ENCODE measurements around the gene FHOD3. TPM values are rescaled to one million over a fixed set of nuclear protein-coding genes. Genes with fewer than 3 reads are reported as not detected.

FHOD3 gene
- total and polyA plus RNA-seq, 2 of the 13 experiments (the other 11 are each of a cell fraction or from before 2014, with no cell fraction given) = 0.07 TPM; not detected in 1

DNA sequence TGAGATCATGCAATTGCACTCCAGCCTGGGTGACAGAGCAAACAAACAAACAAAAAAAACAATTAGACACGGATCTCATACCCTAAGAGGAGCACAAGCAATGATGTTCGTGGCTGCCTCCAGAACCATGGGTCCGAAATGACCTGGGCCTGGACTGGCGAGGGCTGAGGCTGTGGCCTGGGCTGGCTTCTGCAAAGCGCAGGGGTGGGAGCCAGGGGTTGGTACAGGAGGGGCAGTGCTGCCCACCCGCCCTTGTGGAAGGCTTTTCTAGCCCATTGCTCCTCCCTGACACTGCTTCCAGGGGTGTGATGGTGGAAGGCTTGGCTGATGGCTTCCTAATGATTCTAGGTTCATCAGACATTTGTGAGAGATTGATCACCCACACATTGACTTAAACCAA lies 167.8 kb downstream of the FHOD3 start:
- peaks cover 44% of the 10 kb centered on the region for H3K4me1 ChIP-seq (ENCODE audit: insufficient read depth, low read length)
- peaks cover 0 to 6% of the 10 kb centered on the region in 2 experiments; a peak in 1 of 5 replicates for H3K27me3 ChIP-seq (ENCODE audit: control insufficient read depth in 1 of 2, insufficient read depth in 2 of 2, low read length in 2 of 2)
- ChIA-PET POLR2A (no interaction called here), CTCF (ENCODE audit: low intra/inter-chr PET ratio, low total read pairs) (no interaction called here)
- no TSS peak for BruUV-seq (replicated peaks)
- no peaks in the 10 kb centered on the region for H3K9me3 ChIP-seq (ENCODE audit: low read length)
- WGBS (ENCODE audit: low lambda C conversion rate) = 51% methylated on average over 5 of the region's 6 CpGs
- intact Hi-C loops (cut with micrococcal nuclease; ENCODE audit: unreplicated experiment) (no loop called here), in situ Hi-C loops (cut with HindIII; ENCODE audit: extremely low pct_ligation_motif_present, low pct_unique_long_range_greater_than_20kb) (no loop called here)
- no peaks in the 10 kb centered on the region for H4K20me1 ChIP-seq (ENCODE audit: insufficient read depth, low read length)
- FAIRE-seq (no peak), ATAC-seq (no peak), DNase-seq (ENCODE audit: low spot score) (no peak)
- H3K4me2 ChIP-seq (ENCODE audit: low read depth, low read length) = no peak overlapping the region
- H3K79me2 ChIP-seq (ENCODE audit: insufficient read depth, low read length) = no peaks in the 10 kb centered on the region
- no peak overlapping the region for H3K4me3 ChIP-seq (replicated peaks in 1 of 3; ENCODE audit: insufficient read depth in 1 of 3, low read depth in 2 of 3, low read length in 3 of 3)
- H3K27ac ChIP-seq (ENCODE audit: extremely low read length, insufficient read depth, low read length) = no peak overlapping the region
- no peak overlapping the region for H2AFZ ChIP-seq (ENCODE audit: low read length)
- TF ChIP-seq, protein P1, sequence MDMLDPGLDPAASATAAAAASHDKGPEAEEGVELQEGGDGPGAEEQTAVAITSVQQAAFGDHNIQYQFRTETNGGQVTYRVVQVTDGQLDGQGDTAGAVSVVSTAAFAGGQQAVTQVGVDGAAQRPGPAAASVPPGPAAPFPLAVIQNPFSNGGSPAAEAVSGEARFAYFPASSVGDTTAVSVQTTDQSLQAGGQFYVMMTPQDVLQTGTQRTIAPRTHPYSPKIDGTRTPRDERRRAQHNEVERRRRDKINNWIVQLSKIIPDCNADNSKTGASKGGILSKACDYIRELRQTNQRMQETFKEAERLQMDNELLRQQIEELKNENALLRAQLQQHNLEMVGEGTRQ (IDR thresholded peaks at IDR 0.05; ENCODE audit: low read depth, low read length) = no peak
- TF ChIP-seq, protein P1 (CRISPR knock-in tag; IDR thresholded peaks at IDR 0.05; ENCODE audit: borderline replicate concordance) = no peak
- TF ChIP-seq ZNF781 (CRISPR knock-in tag; IDR thresholded peaks at IDR 0.05; ENCODE audit: borderline replicate concordance, not compliant biosample characterization) = no peak
- TF ChIP-seq ZNF790 (CRISPR knock-in tag; IDR thresholded peaks at IDR 0.05; ENCODE audit: borderline replicate concordance) = no peak
- TF ChIP-seq, protein P2, sequence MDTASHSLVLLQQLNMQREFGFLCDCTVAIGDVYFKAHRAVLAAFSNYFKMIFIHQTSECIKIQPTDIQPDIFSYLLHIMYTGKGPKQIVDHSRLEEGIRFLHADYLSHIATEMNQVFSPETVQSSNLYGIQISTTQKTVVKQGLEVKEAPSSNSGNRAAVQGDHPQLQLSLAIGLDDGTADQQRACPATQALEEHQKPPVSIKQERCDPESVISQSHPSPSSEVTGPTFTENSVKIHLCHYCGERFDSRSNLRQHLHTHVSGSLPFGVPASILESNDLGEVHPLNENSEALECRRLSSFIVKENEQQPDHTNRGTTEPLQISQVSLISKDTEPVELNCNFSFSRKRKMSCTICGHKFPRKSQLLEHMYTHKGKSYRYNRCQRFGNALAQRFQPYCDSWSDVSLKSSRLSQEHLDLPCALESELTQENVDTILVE (CRISPR knock-in tag; IDR thresholded peaks at IDR 0.05) = no peak
- TF ChIP-seq ZNF10 (CRISPR knock-in tag; IDR thresholded peaks at IDR 0.05; ENCODE audit: borderline replicate concordance, low read depth) = no peak
- no peak for TF ChIP-seq ZNF563 (CRISPR knock-in tag; IDR thresholded peaks at IDR 0.05)
- no peak for TF ChIP-seq PHB2 (IDR thresholded peaks at IDR 0.05; ENCODE audit: partially characterized antibody)
- TF ChIP-seq, protein P3, sequence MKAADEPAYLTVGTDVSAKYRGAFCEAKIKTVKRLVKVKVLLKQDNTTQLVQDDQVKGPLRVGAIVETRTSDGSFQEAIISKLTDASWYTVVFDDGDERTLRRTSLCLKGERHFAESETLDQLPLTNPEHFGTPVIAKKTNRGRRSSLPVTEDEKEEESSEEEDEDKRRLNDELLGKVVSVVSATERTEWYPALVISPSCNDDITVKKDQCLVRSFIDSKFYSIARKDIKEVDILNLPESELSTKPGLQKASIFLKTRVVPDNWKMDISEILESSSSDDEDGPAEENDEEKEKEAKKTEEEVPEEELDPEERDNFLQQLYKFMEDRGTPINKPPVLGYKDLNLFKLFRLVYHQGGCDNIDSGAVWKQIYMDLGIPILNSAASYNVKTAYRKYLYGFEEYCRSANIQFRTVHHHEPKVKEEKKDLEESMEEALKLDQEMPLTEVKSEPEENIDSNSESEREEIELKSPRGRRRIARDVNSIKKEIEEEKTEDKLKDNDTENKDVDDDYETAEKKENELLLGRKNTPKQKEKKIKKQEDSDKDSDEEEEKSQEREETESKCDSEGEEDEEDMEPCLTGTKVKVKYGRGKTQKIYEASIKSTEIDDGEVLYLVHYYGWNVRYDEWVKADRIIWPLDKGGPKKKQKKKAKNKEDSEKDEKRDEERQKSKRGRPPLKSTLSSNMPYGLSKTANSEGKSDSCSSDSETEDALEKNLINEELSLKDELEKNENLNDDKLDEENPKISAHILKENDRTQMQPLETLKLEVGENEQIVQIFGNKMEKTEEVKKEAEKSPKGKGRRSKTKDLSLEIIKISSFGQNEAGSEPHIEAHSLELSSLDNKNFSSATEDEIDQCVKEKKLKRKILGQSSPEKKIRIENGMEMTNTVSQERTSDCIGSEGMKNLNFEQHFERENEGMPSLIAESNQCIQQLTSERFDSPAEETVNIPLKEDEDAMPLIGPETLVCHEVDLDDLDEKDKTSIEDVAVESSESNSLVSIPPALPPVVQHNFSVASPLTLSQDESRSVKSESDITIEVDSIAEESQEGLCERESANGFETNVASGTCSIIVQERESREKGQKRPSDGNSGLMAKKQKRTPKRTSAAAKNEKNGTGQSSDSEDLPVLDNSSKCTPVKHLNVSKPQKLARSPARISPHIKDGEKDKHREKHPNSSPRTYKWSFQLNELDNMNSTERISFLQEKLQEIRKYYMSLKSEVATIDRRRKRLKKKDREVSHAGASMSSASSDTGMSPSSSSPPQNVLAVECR (CRISPR knock-in tag; IDR thresholded peaks at IDR 0.05; ENCODE audit: borderline replicate concordance) = no peak
- no peak for TF ChIP-seq KMT2A (CRISPR knock-in tag; IDR thresholded peaks at IDR 0.05)
- no peak for TF ChIP-seq TBL1XR1 (IDR thresholded peaks at IDR 0.05; ENCODE audit: borderline replicate concordance, low read length, partially characterized antibody)
- TF ChIP-seq MTA1 (CRISPR knock-in tag; IDR thresholded peaks at IDR 0.05; ENCODE audit: borderline replicate concordance) = no peak
- H3K9ac ChIP-seq (ENCODE audit: insufficient read depth, low read depth, low read length) = no peak overlapping the region
- H3K36me3 ChIP-seq (replicated peaks in 1 of 2; ENCODE audit: control insufficient read depth in 1 of 2, insufficient read depth in 2 of 2, low read length in 2 of 2) = no peaks in the 10 kb centered on the region

Measured in HepG2 (cell line).